ENCODE measurements around the gene USP12.

Gene USP12

GRCh38 chr13:27043013-27043412 is 128.6 kb downstream of the USP12 start:
- H3K27ac ChIP-seq, result peak overlapping the region; percentile 8
- peak; percentile 70 for DNase-seq (ENCODE audit: low read depth, low spot score)

DNA sequence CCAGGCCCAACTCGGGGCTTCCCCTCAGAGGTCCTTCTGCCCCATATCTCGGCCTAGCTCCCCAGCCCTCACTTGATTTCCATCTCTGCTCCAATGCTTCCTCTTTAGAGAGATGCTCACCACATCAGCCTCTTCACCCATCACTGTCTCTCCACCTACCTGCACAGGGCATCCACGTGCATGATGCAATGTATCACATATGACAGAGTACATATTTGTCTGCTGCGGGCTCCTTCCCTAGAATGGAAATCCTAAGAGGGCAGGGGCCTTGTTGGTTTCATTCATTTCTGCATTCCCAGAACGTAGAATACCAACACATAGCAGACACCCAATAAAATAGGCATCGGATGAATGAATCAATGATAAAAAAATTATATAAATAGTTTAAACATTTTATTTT is 130.3 kb downstream of the USP12 start:
- DNase-seq (ENCODE audit: low read depth, low spot score), result no peak
- H3K27ac ChIP-seq, result no peak overlapping the region

DNA sequence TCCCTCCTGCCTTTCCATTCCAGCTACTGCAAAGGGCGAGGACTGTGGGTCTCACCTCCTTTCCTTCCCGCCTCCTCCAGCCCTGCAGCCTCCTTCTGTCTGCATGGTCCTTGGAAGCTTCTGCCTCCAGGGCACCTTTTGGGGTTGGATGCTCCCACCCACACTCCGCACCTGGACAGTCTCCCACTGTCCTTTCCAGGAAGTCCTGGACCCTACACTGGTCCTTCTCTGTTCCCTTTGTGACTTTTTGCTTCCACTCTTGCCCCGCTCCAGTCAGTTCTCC is 130.8 kb downstream of the USP12 start:
- no peak for DNase-seq (ENCODE audit: low read depth, low spot score)
- no peak overlapping the region for H3K27ac ChIP-seq

GRCh38 chr13:27039171-27039701 is 132.4 kb downstream of the USP12 start:
- H3K27ac ChIP-seq, result no peak overlapping the region
- no peak for DNase-seq (ENCODE audit: low read depth, low spot score)

DNA sequence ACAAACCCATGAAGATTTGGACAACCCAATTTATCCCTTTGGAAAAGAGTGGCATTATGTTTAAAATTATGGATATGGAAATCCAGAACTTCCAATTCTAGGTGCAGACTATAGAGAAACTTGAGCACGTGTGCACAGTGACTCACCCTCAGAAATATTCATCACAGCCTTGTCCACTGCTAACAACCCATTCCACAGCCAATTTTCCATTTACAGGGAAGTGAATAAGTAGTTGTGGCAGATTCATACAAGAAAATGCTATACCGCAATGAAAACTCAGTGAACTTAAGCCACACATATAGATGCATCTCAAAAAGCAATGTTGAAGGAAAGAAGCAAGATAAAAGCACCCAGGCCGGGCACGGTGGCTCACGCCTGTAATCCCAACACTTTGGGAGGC is 133.3 kb downstream of the USP12 start:
- no peak overlapping the region for H3K27ac ChIP-seq
- DNase-seq (ENCODE audit: low read depth, low spot score), result no peak

GRCh38 chr13:27037571-27037970 is 134.0 kb downstream of the USP12 start:
- DNase-seq (ENCODE audit: low read depth, low spot score), result no peak
- no peak overlapping the region for H3K27ac ChIP-seq

GRCh38 chr13:27037171-27037570 is 134.4 kb downstream of the USP12 start:
- no peak overlapping the region for H3K27ac ChIP-seq
- no peak for DNase-seq (ENCODE audit: low read depth, low spot score)

DNA sequence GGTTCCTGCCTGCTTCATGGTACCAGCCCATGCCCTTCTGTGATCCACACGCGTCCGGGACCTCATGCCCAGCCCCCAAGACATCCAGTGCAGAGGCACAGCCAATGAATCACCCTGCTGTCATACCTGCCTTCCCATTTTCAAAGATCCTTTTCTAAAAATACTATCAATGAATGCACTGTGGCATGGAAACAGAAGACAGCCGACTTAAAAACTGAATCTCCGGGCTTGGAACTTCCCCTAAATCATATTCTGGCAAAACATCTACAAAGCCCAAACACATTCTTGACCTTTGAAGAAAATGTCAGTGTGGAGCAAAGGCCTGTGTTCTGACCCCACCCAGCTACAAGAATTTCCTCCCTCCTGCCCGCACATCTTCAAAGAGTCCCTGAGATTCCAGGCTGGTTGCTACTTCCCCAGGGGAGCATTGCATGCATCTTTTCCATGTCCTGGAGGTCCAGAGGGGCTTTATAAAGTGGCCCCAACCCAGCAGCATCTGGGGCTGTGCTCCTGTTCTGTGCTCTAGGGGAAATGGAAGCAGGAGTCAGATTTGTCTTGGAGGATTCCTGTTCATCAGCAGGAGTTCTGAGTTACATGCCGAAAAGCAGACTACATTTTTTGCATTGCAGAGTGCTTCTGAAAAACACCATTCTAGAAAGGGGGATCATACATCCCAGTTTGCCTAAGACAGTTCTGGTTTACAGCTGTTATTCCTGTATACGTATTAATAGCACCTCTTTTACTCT is 135.2 kb downstream of the USP12 start:
- no peak overlapping the region for H3K27ac ChIP-seq
- DNase-seq (ENCODE audit: low read depth, low spot score), result no peak

DNA sequence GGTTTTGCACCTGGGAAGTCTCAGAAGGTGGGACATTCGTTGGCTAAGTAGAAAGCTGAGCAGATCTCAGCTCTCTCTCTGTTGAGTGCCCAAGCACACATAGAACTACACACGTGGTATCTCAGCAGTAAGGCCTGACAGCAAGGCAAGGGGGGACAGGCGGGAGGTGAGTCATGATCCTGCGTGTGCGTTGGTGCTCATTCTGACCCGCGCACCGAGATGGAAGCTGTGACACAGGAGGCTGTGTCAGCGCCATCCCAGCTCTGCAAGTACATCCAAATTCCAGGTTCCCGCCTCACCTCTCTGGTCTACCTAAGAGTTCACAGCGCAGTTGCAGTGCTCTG is 135.7 kb downstream of the USP12 start:
- H3K27ac ChIP-seq, result no peak overlapping the region

GRCh38 chr13:27034678-27035111 is 136.9 kb downstream of the USP12 start:
- no peak for DNase-seq (ENCODE audit: low read depth, low spot score)
- H3K27ac ChIP-seq, result no peak overlapping the region

More for the DNA sequence above, 135.7 kb downstream of the USP12 start:
- no peak for DNase-seq (ENCODE audit: low read depth, low spot score)

- H3K27ac ChIP-seq, result no peak overlapping the region
Observed at GRCh38 chr13:27028683-27029480, 142.7 kb downstream of the USP12 start.

DNA sequence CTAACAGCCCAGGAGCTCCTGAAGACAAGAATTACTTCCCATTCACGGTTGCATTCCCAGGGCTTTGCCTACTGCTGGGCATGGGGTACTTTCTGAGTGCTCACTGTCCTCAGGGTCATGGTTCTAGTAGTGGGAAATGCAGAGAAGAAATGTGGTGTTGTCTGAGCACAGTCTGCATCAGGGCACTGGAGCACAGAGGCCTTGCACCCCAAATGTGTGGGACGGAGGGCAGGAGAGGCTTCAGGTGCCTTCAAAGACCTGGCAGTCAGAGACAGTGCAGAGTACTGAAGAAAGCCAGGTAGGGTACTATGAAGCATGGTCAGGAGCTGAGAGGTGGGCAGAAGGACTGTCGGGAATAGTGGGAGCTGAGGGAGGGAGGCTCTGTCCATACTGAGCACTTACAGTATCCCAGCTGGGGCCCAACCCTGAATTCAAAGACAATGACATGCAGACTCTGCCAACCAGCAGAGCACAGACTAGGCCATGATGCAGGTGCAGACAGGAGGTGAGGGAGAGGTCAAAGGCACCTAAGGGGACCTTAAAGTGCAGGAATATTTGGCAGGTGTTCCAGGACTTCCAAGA is 144.4 kb downstream of the USP12 start:
- no peak overlapping the region for H3K27ac ChIP-seq
- DNase-seq (ENCODE audit: low read depth, low spot score), result no peak

More at GRCh38 chr13:27028683-27029480, 142.7 kb downstream of the USP12 start:
- no peak for DNase-seq (ENCODE audit: low read depth, low spot score)

GRCh38 chr13:27026396-27026795 is 145.2 kb downstream of the USP12 start:
- DNase-seq (ENCODE audit: low read depth, low spot score), result no peak
- no peak overlapping the region for H3K27ac ChIP-seq

GRCh38 chr13:27024776-27025492 is 146.7 kb downstream of the USP12 start:
- no peak overlapping the region for H3K27ac ChIP-seq
- DNase-seq (ENCODE audit: low read depth, low spot score), result no peak

- no peak for DNase-seq (ENCODE audit: low read depth, low spot score)
- H3K27ac ChIP-seq, result no peak overlapping the region
Observed at GRCh38 chr13:27024074-27024461, 147.5 kb downstream of the USP12 start.

DNA sequence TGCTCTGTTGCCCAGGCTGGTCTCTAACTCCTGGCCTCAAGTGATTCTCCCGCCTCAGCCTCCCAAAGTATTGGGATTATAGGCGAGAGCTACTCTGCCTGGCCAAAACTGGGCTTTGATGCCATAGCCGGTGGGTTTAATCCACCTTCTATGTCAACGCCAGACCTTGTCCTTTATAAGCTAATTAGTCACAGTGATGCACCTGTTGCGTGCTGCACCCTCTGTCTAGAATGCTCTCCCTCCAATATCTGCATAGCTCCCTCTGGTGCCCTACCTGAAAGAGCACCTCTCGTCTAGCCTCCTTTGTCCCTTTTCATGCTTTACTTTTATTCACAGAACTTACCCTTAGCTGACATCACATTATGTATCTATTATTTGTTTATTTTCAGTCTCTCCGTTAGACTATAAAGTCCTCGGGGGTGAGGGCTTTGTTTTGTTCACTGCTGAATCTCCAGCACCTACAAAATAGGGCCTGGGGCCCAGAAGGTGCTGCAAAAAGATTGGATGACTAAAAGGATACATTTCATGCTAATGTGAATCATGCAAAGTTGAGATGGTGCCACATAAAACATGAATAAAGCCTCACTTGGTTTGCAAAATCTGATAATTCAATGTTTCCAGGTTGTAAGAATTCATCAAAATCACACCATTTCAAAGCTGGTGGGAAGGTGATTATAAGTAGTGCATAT is 148.1 kb downstream of the USP12 start:
- H3K27ac ChIP-seq, result no peak overlapping the region
- DNase-seq (ENCODE audit: low read depth, low spot score), result no peak

DNA sequence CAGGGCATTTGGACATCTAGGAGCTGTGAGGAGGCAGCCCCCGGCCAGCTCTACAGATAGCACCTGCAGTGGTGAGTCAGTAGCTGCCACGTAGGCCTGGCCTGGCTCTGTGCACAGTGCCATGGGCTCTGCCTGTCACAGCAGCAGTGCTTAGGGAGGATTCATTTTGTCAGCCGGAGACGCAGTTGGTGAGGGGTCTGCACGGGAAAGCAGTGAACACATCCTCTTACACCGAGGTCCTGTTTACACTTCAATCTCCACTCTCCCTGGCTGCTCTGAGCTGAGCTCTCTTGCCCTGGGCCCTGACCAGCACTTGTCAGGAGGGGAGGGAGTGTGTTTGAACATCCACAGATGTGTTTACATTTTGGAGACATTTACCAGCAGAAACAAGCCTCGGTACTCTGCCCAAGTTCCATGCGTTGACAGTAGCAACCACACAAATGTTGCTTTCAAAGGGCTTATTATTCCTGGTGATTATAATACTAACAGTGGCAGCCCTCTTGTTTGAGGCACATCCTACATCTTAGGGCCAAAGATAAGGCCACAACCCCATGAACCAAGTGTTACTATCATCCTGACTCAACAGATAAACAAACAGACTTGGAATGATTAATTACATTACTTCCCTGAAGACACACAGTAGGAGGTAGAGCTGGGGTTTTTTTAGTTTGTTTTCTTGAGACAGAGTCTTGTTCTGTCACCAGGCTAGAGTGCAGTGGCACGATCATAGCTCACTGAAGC is 148.9 kb downstream of the USP12 start:
- peak overlapping the region; percentile 9 for H3K27ac ChIP-seq
- no peak for DNase-seq (ENCODE audit: low read depth, low spot score)

DNA sequence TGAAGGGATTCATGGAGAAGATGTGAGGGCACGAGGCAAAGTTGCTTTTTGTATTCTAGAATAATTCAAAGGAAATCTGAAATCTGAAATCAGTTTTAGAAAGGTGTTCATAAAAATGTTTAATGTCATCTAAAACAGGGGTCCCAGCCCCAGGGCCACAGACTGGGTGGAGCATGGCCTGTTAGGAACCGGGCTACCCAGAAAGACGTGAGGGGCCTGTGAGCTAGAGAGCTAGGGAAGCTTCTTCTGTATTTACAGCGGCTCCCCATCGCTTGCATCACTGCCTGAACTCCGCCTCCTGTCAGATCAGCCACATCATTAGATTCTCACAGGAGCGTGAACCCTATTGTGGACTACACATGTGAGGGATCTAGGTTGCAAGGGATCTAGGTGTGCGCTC is 151.2 kb downstream of the USP12 start:
- H3K27ac ChIP-seq, result no peak overlapping the region
- DNase-seq (ENCODE audit: low read depth, low spot score), result no peak

DNA sequence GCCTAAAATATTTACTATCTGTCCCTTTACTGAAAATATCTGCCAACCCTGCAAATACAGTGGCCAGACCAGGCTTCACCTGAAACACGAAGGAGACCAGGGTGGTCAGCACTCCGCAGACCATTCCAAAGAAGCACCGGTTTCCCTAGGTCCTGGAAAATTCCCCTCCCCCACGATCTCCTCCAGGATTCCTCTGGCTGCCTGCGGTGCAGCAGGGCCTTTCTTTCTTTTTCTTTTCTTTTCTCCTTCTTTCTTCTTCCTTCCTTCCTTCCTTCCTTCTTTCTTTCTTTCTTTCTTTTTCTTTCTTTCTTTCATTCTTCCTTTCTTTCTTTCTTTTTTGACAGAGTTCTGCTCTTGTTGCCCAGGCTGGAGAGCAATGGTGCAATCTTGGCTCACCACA is 152.7 kb downstream of the USP12 start:
- DNase-seq (ENCODE audit: low read depth, low spot score), result no peak
- no peak overlapping the region for H3K27ac ChIP-seq

Measured in epithelial cell of prostate (primary cell).